HG03354 (cell line): ENCODE data around the gene CEBPB.
"Not testable (repeated sequence)": the region's sequence is repeated elsewhere in the genome, so short reads cannot be mapped to it uniquely, and the experiment has no call there.

Experiments used
- ATAC-seq: cut with Tn5 transposase; IDR thresholded peaks from one replicate; pipeline ENCODE4 v1.9.1; 2021; ENCODE audit warnings: mild to moderate bottlenecking; ENCODE audit not compliant: unreplicated experiment, poor library complexity, severe bottlenecking

Gene CEBPB

GRCh38 chr20:50191544-50192363, 1.1 kb downstream of the CEBPB start:
- ATAC-seq = peak; percentile 45

- peak; percentile 47 for ATAC-seq
Measured at GRCh38 chr20:50192364-50193198, 2.0 kb downstream of the CEBPB start.

- no peak for ATAC-seq
Measured at GRCh38 chr20:50193199-50193835, 2.7 kb downstream of the CEBPB start.

- no peak for ATAC-seq
Measured at GRCh38 chr20:50193836-50194421, 3.3 kb downstream of the CEBPB start.

GRCh38 chr20:50194422-50194830, 3.8 kb downstream of the CEBPB start:
- no peak for ATAC-seq

GRCh38 chr20:50194831-50195523, 4.3 kb downstream of the CEBPB start:
- no peak for ATAC-seq

- no peak for ATAC-seq
Measured at GRCh38 chr20:50195524-50196120, 5.0 kb downstream of the CEBPB start.

- no peak for ATAC-seq
Measured at GRCh38 chr20:50196248-50196647, 5.6 kb downstream of the CEBPB start.

- no peak for ATAC-seq
Measured at GRCh38 chr20:50196896-50197295, 6.3 kb downstream of the CEBPB start.

GRCh38 chr20:50197463-50198179, 7.0 kb downstream of the CEBPB start:
- no peak for ATAC-seq

GRCh38 chr20:50198180-50198666, 7.6 kb downstream of the CEBPB start:
- no peak for ATAC-seq

- no peak for ATAC-seq
Measured at GRCh38 chr20:50198716-50199115, 8.1 kb downstream of the CEBPB start.

- ATAC-seq = no peak
Measured at GRCh38 chr20:50199703-50200102, 9.1 kb downstream of the CEBPB start.

- ATAC-seq = no peak
Measured at GRCh38 chr20:50200482-50201104, 10.0 kb downstream of the CEBPB start.

GRCh38 chr20:50201710-50202109, 11.1 kb downstream of the CEBPB start:
- ATAC-seq = not testable (repeated sequence)

- no peak for ATAC-seq
Measured at GRCh38 chr20:50202677-50203076, 12.0 kb downstream of the CEBPB start.

- no peak for ATAC-seq
Measured at GRCh38 chr20:50203951-50204937, 13.6 kb downstream of the CEBPB start.
